ENCODE measurements around the gene HOXA9.
A peak's percentile ranks its signal among the peaks of the same experiment; 100 is the strongest.

HOXA9 gene

GRCh38 chr7:27115221-27116026 lies 49.9 kb downstream of the HOXA9 start:
- H3K23ac ChIP-seq (ENCODE audit: low read depth, low read length, poor library complexity) = no peak overlapping the region
- H3K18ac ChIP-seq (ENCODE audit: low read length) = peak overlapping the region; percentile 55
- DNase-seq (ENCODE audit: low spot score) = no peak
- H2BK12ac ChIP-seq (ENCODE audit: low read length) = no peak overlapping the region
- peaks cover 1 to 4% of the 10 kb centered on the region in 2 donors for H3K9me3 ChIP-seq (replicated peaks in 1 of 2; ENCODE audit: control insufficient read depth in 2 of 2, insufficient read depth in 1 of 2, low read depth in 1 of 2, low read length in 2 of 2)
- no peak overlapping the region for H3K9ac ChIP-seq (ENCODE audit: low read depth, low read length, poor library complexity)
- H2BK15ac ChIP-seq (ENCODE audit: low read length) = no peak overlapping the region
- H2AFZ ChIP-seq (ENCODE audit: low read length) = peak overlapping the region; percentile 40
- no peaks in the 10 kb centered on the region for H3K4me1 ChIP-seq (ENCODE audit: control insufficient read depth in 2 of 2, insufficient read depth in 1 of 2, low read depth in 1 of 2, low read length in 2 of 2)
- H3K4me3 ChIP-seq (ENCODE audit: low read length in 2 of 2) = no peak overlapping the region
- no peak overlapping the region for H3K4ac ChIP-seq (ENCODE audit: low read length)
- H4K8ac ChIP-seq (ENCODE audit: low read depth, low read length) = no peak overlapping the region
- no peaks in the 10 kb centered on the region for H3K79me1 ChIP-seq (ENCODE audit: low read depth, low read length)
- no peak overlapping the region for H3K14ac ChIP-seq (ENCODE audit: low read length)
- peaks cover 53 to 95% (median 92%) of the 10 kb centered on the region in 3 experiments for H3K27me3 ChIP-seq (ENCODE audit: control insufficient read depth in 3 of 3, insufficient read depth in 3 of 3, low read depth in 1 of 3, low read length in 3 of 3)
- no peak overlapping the region for H2BK120ac ChIP-seq (ENCODE audit: low read depth, low read length)
- no peak overlapping the region for H4K91ac ChIP-seq (ENCODE audit: low read depth, low read length, poor library complexity)
- H2BK5ac ChIP-seq (ENCODE audit: low read length) = no peak overlapping the region
- H3K27ac ChIP-seq (replicated peaks; ENCODE audit: low read length) = no peak overlapping the region
- no peak overlapping the region for H2AK5ac ChIP-seq (ENCODE audit: low read depth, low read length)
- H3K36me3 ChIP-seq (replicated peaks in 1 of 2; ENCODE audit: control insufficient read depth in 2 of 2, insufficient read depth in 2 of 2, low read length in 2 of 2) = no peaks in the 10 kb centered on the region
- H3K4me2 ChIP-seq (ENCODE audit: insufficient read depth, low read length, poor library complexity, severe bottlenecking) = no peak overlapping the region
- WGBS, 2 donors (ENCODE audit: extremely low coverage in 2 of 2, insufficient read length in 2 of 2, insufficient replicate concordance in 1 of 2) = no CpG with 5 or more reads among the region's 45 CpGs

- no peak overlapping the region for H2BK15ac ChIP-seq (ENCODE audit: low read length)
- no peak overlapping the region for H3K9ac ChIP-seq (ENCODE audit: low read depth, low read length, poor library complexity)
- no peak overlapping the region for H3K18ac ChIP-seq (ENCODE audit: low read length)
- no peak overlapping the region for H2AK5ac ChIP-seq (ENCODE audit: low read depth, low read length)
- H3K14ac ChIP-seq (ENCODE audit: low read length) = no peak overlapping the region
- H2BK12ac ChIP-seq (ENCODE audit: low read length) = no peak overlapping the region
- H2BK120ac ChIP-seq (ENCODE audit: low read depth, low read length) = no peak overlapping the region
- no peak overlapping the region for H2AFZ ChIP-seq (ENCODE audit: low read length)
- H4K8ac ChIP-seq (ENCODE audit: low read depth, low read length) = no peak overlapping the region
- no peak overlapping the region for H3K4me3 ChIP-seq (ENCODE audit: low read length in 2 of 2)
- H3K23ac ChIP-seq (ENCODE audit: low read depth, low read length, poor library complexity) = no peak overlapping the region
- no peak overlapping the region for H2BK5ac ChIP-seq (ENCODE audit: low read length)
- H3K36me3 ChIP-seq (replicated peaks in 1 of 2; ENCODE audit: control insufficient read depth in 2 of 2, insufficient read depth in 2 of 2, low read length in 2 of 2) = no peaks in the 10 kb centered on the region
- no peak overlapping the region for H3K27ac ChIP-seq (replicated peaks; ENCODE audit: low read length)
- H4K91ac ChIP-seq (ENCODE audit: low read depth, low read length, poor library complexity) = no peak overlapping the region
- H3K27me3 ChIP-seq (ENCODE audit: control insufficient read depth in 3 of 3, insufficient read depth in 3 of 3, low read depth in 1 of 3, low read length in 3 of 3) = peaks cover 57 to 95% (median 92%) of the 10 kb centered on the region in 3 experiments
- H3K9me3 ChIP-seq (replicated peaks in 1 of 2; ENCODE audit: control insufficient read depth in 2 of 2, insufficient read depth in 1 of 2, low read depth in 1 of 2, low read length in 2 of 2) = peaks cover 3 to 4% of the 10 kb centered on the region in 2 donors
- no peaks in the 10 kb centered on the region for H3K4me1 ChIP-seq (ENCODE audit: control insufficient read depth in 2 of 2, insufficient read depth in 1 of 2, low read depth in 1 of 2, low read length in 2 of 2)
- no peaks in the 10 kb centered on the region for H3K79me1 ChIP-seq (ENCODE audit: low read depth, low read length)
- H3K4me2 ChIP-seq (ENCODE audit: insufficient read depth, low read length, poor library complexity, severe bottlenecking) = no peak overlapping the region
- no CpG with 5 or more reads among the region's 6 CpGs for WGBS, 2 donors (ENCODE audit: extremely low coverage in 2 of 2, insufficient read length in 2 of 2, insufficient replicate concordance in 1 of 2)
- no peak overlapping the region for H3K4ac ChIP-seq (ENCODE audit: low read length)
- no peak for DNase-seq (ENCODE audit: low spot score)
Measured at GRCh38 chr7:27114881-27115220, 50.5 kb downstream of the HOXA9 start.

GRCh38 chr7:27113991-27114769 lies 51.2 kb downstream of the HOXA9 start:
- H3K4me2 ChIP-seq (ENCODE audit: insufficient read depth, low read length, poor library complexity, severe bottlenecking) = no peak overlapping the region
- no peak overlapping the region for H2BK120ac ChIP-seq (ENCODE audit: low read depth, low read length)
- no peak overlapping the region for H3K23ac ChIP-seq (ENCODE audit: low read depth, low read length, poor library complexity)
- H3K4me3 ChIP-seq (ENCODE audit: low read length in 2 of 2) = no peak overlapping the region
- no peaks in the 10 kb centered on the region for H3K36me3 ChIP-seq (replicated peaks in 1 of 2; ENCODE audit: control insufficient read depth in 2 of 2, insufficient read depth in 2 of 2, low read length in 2 of 2)
- no peaks in the 10 kb centered on the region for H3K79me1 ChIP-seq (ENCODE audit: low read depth, low read length)
- peaks cover 3 to 4% of the 10 kb centered on the region in 2 donors for H3K9me3 ChIP-seq (replicated peaks in 1 of 2; ENCODE audit: control insufficient read depth in 2 of 2, insufficient read depth in 1 of 2, low read depth in 1 of 2, low read length in 2 of 2)
- H4K8ac ChIP-seq (ENCODE audit: low read depth, low read length) = no peak overlapping the region
- H3K18ac ChIP-seq (ENCODE audit: low read length) = no peak overlapping the region
- no peak overlapping the region for H2BK5ac ChIP-seq (ENCODE audit: low read length)
- no peak overlapping the region for H2AFZ ChIP-seq (ENCODE audit: low read length)
- H2AK5ac ChIP-seq (ENCODE audit: low read depth, low read length) = no peak overlapping the region
- H3K9ac ChIP-seq (ENCODE audit: low read depth, low read length, poor library complexity) = no peak overlapping the region
- no peak overlapping the region for H3K4ac ChIP-seq (ENCODE audit: low read length)
- no peak overlapping the region for H4K91ac ChIP-seq (ENCODE audit: low read depth, low read length, poor library complexity)
- no peak overlapping the region for H3K14ac ChIP-seq (ENCODE audit: low read length)
- peaks cover 57 to 95% (median 92%) of the 10 kb centered on the region in 3 experiments for H3K27me3 ChIP-seq (ENCODE audit: control insufficient read depth in 3 of 3, insufficient read depth in 3 of 3, low read depth in 1 of 3, low read length in 3 of 3)
- no peak overlapping the region for H2BK15ac ChIP-seq (ENCODE audit: low read length)
- DNase-seq (ENCODE audit: low spot score) = no peak
- H2BK12ac ChIP-seq (ENCODE audit: low read length) = no peak overlapping the region
- WGBS, 2 donors (ENCODE audit: extremely low coverage in 2 of 2, insufficient read length in 2 of 2, insufficient replicate concordance in 1 of 2) = no CpG with 5 or more reads among the region's 26 CpGs
- H3K27ac ChIP-seq (replicated peaks; ENCODE audit: low read length) = no peak overlapping the region
- H3K4me1 ChIP-seq (ENCODE audit: control insufficient read depth in 2 of 2, insufficient read depth in 1 of 2, low read depth in 1 of 2, low read length in 2 of 2) = no peaks in the 10 kb centered on the region
